Activated T-helper 2 cell treated with anti-CD3 and anti-CD28 coated beads, Interferon-gamma antibody, Interleukin-2, Interleukin-4, amounts not matched to agents 10 μg/mL and 5 μg/mL and 100 μg/mL, durations not matched to agents 14 hours and 24 hours and 36 hours (primary cell): ENCODE data around the gene ACY1. TPM values are rescaled to one million over a fixed set of nuclear protein-coding genes. Genes with fewer than 3 reads are reported as not detected.

Experiments
- DNase-seq: peaks from one replicate; pipeline ENCODE4 v3.0.0; 2021; ENCODE audit warnings: low spot score
- H3K27ac Mint-ChIP-seq: one replicate; pipeline ENCODE4 v1.8.0; 2021; ENCODE audit warnings: mixed read lengths
- H3K27me3 Mint-ChIP-seq: one replicate; pipeline ENCODE4 v1.8.0; 2021; ENCODE audit warnings: low read depth, mixed read lengths
- H3K36me3 Mint-ChIP-seq: one replicate; pipeline ENCODE4 v1.8.0; 2021; ENCODE audit warnings: low read depth, mixed read lengths
- H3K4me1 Mint-ChIP-seq: one replicate; pipeline ENCODE4 v1.8.0; 2021; ENCODE audit warnings: low read depth, mixed read lengths
- H3K4me3 Mint-ChIP-seq: one replicate; pipeline ENCODE4 v1.8.0; 2021; ENCODE audit warnings: low read depth, mild to moderate bottlenecking, moderate library complexity, mixed read lengths
- H3K9me3 Mint-ChIP-seq: one replicate; pipeline ENCODE4 v1.8.0; 2021; ENCODE audit warnings: mixed read lengths
- intact Hi-C: fragments of 100-400 bp; cut with micrococcal nuclease; formaldehyde crosslinking; loops from one replicate; pipeline ENCODE4 v1.15.1; 2023
- total RNA-seq: library from RNA; stranded (reverse); gene quantifications from 2 replicates; pipeline ENCODE4 v1.2.3, GENCODE V29; 2022

Gene ACY1
- total RNA-seq, 1 donor from 2014 or later = 62.8 TPM

- no peak overlapping the region for H3K4me3 Mint-ChIP-seq
- no peaks in the 10 kb centered on the region for H3K4me1 Mint-ChIP-seq
- no peaks in the 10 kb centered on the region for H3K36me3 Mint-ChIP-seq
- no peak overlapping the region for H3K27ac Mint-ChIP-seq
- H3K9me3 Mint-ChIP-seq = no peaks in the 10 kb centered on the region
- intact Hi-C loops = no loop called here
- no peak for DNase-seq
- peaks cover 31% of the 10 kb centered on the region for H3K27me3 Mint-ChIP-seq
These were observed 29.2 kb upstream of the ACY1 start for GRCh38 chr3:51954105-51954504.

- intact Hi-C loops = no loop called here
- no peaks in the 10 kb centered on the region for H3K36me3 Mint-ChIP-seq
- H3K4me3 Mint-ChIP-seq = no peak overlapping the region
- H3K27ac Mint-ChIP-seq = no peak overlapping the region
- DNase-seq = no peak
- peaks cover 31% of the 10 kb centered on the region for H3K27me3 Mint-ChIP-seq
- no peaks in the 10 kb centered on the region for H3K4me1 Mint-ChIP-seq
- no peaks in the 10 kb centered on the region for H3K9me3 Mint-ChIP-seq
These were observed 28.6 kb upstream of the ACY1 start for GRCh38 chr3:51954713-51955112.

- H3K9me3 Mint-ChIP-seq = no peaks in the 10 kb centered on the region
- peaks cover 31% of the 10 kb centered on the region for H3K27me3 Mint-ChIP-seq
- H3K27ac Mint-ChIP-seq = no peak within 1 kb of the TSS
- no peak within 1 kb of the TSS for H3K4me3 Mint-ChIP-seq
- intact Hi-C loops = no loop called here
- H3K4me1 Mint-ChIP-seq = no peaks in the 10 kb centered on the region
- H3K36me3 Mint-ChIP-seq = no peaks in the 10 kb centered on the region
- DNase-seq = no peak
These were observed 28.0 kb upstream of the ACY1 start, which contains the start of gene GPR62 for GRCh38 chr3:51955175-51955892. Gene GPR62, plus strand, starts transcription at chr3:51955381. Its CDS starts 272 bp downstream, at chr3:51955653.

GRCh38 chr3:51955893-51956770 is 27.2 kb upstream of the ACY1 start:
- Mint-ChIP-seq H3K4me3 (no peak overlapping the region), H3K36me3 (no peaks in the 10 kb centered on the region), H3K9me3 (no peaks in the 10 kb centered on the region), H3K4me1 (no peaks in the 10 kb centered on the region), H3K27me3 (peaks cover 31% of the 10 kb centered on the region), H3K27ac (no peak overlapping the region)
- DNase-seq = no peak
- intact Hi-C loops = no loop called here

- Mint-ChIP-seq H3K27me3 (peaks cover 30% of the 10 kb centered on the region), H3K9me3 (no peaks in the 10 kb centered on the region), H3K36me3 (no peaks in the 10 kb centered on the region), H3K4me1 (no peaks in the 10 kb centered on the region), H3K4me3 (no peak overlapping the region), H3K27ac (no peak overlapping the region)
- DNase-seq = no peak
- intact Hi-C loops = no loop called here
These were observed 25.7 kb upstream of the ACY1 start for GRCh38 chr3:51957520-51958205.

- Mint-ChIP-seq H3K4me1 (no peaks in the 10 kb centered on the region), H3K36me3 (no peaks in the 10 kb centered on the region), H3K27ac (no peak overlapping the region), H3K4me3 (no peak overlapping the region), H3K27me3 (peaks cover 21% of the 10 kb centered on the region), H3K9me3 (no peaks in the 10 kb centered on the region)
- DNase-seq = no peak
- intact Hi-C loops = no loop called here
These were observed 24.5 kb upstream of the ACY1 start for GRCh38 chr3:51958603-51959521.

- H3K4me3 Mint-ChIP-seq = no peak overlapping the region
- intact Hi-C loops = no loop called here
- H3K27ac Mint-ChIP-seq = no peak overlapping the region
- H3K27me3 Mint-ChIP-seq = peaks cover 14% of the 10 kb centered on the region
- H3K4me1 Mint-ChIP-seq = no peaks in the 10 kb centered on the region
- DNase-seq = no peak
- H3K9me3 Mint-ChIP-seq = no peaks in the 10 kb centered on the region
- H3K36me3 Mint-ChIP-seq = no peaks in the 10 kb centered on the region
These were observed 23.7 kb upstream of the ACY1 start for GRCh38 chr3:51959651-51960050.

GRCh38 chr3:51960386-51960785 is 22.9 kb upstream of the ACY1 start:
- H3K4me1 Mint-ChIP-seq = no peaks in the 10 kb centered on the region
- H3K27ac Mint-ChIP-seq = no peak overlapping the region
- no peaks in the 10 kb centered on the region for H3K36me3 Mint-ChIP-seq
- H3K9me3 Mint-ChIP-seq = no peaks in the 10 kb centered on the region
- H3K27me3 Mint-ChIP-seq = peaks cover 7% of the 10 kb centered on the region
- no peak for DNase-seq
- intact Hi-C loops = no loop called here
- H3K4me3 Mint-ChIP-seq = no peak overlapping the region

GRCh38 chr3:51961011-51961410 is 22.3 kb upstream of the ACY1 start:
- H3K36me3 Mint-ChIP-seq = no peaks in the 10 kb centered on the region
- intact Hi-C loops = no loop called here
- no peak for DNase-seq
- no peaks in the 10 kb centered on the region for H3K9me3 Mint-ChIP-seq
- H3K27ac Mint-ChIP-seq = no peak overlapping the region
- H3K27me3 Mint-ChIP-seq = peaks cover 7% of the 10 kb centered on the region
- H3K4me1 Mint-ChIP-seq = no peaks in the 10 kb centered on the region
- no peak overlapping the region for H3K4me3 Mint-ChIP-seq

- no peak for DNase-seq
- peaks cover 2% of the 10 kb centered on the region for H3K4me1 Mint-ChIP-seq
- intact Hi-C loops = no loop called here
- H3K4me3 Mint-ChIP-seq = no peak overlapping the region
- no peaks in the 10 kb centered on the region for H3K9me3 Mint-ChIP-seq
- H3K27me3 Mint-ChIP-seq = peaks cover 2% of the 10 kb centered on the region
- H3K36me3 Mint-ChIP-seq = no peaks in the 10 kb centered on the region
- H3K27ac Mint-ChIP-seq = no peak overlapping the region
These were observed 21.4 kb upstream of the ACY1 start for GRCh38 chr3:51961602-51962569.

GRCh38 chr3:51962854-51963530 is 20.3 kb upstream of the ACY1 start:
- H3K36me3 Mint-ChIP-seq = no peaks in the 10 kb centered on the region
- intact Hi-C loops = no loop called here
- no peak for DNase-seq
- no peaks in the 10 kb centered on the region for H3K9me3 Mint-ChIP-seq
- H3K4me3 Mint-ChIP-seq = no peak overlapping the region
- H3K27ac Mint-ChIP-seq = no peak overlapping the region
- H3K4me1 Mint-ChIP-seq = peaks cover 2% of the 10 kb centered on the region
- peaks cover 2% of the 10 kb centered on the region for H3K27me3 Mint-ChIP-seq
